ENCODE data around the gene FBXW4. TPM values are rescaled to one million over a fixed set of nuclear protein-coding genes. Genes with fewer than 3 reads are reported as not detected.

Gene FBXW4
- total and polyA plus RNA-seq, 7 experiments from 2014 or later = 6.1 to 105 (median 73.2) TPM

DNA sequence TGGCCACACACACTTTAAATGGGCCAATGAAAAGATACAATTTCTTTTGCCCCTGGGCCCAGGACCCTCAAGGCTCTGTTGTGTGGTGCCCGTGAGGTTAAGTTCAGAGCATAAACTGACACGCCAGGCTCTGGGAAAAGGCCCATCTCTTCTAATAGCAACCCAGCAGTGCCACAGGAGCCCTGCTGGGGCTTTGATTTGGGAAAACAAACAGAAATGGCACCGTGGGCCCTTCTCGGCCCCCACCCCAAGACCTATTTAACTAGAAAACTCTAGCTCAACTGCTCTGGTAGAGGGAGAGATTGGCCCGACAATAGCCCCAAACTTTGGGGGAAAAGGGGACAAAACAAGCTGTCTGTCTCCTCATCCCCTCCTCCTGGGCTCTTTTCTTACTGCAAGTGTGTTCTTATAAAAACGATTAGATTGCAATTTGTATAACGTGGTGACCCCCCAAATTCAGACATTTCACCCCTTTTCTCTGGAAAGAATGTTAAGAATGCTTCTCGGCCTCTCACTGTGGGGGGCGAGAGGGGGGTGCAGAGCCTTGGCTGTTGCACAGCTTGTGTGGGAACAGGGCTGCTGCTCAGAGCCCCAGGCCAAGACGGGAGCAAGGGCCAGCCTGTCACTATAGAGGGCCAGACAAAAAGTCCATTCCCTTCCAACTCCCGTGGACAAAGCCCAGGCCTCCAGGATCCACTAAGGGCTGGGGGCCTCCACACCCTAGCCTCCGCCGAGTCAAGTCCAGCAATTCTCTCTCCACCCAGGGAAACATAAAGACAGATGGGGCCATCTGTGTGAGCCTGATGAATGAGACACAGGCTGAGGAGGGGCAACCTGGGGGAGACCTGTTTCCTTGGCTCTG lies 80.1 kb downstream of the FBXW4 start:
- Histone ChIP-seq H3K27me3 (ENCODE audit: control insufficient read depth in 2 of 2, insufficient read depth in 2 of 2, low read length in 2 of 2) (no peaks in the 10 kb centered on the region), H3K4me1 (ENCODE audit: control insufficient read depth in 2 of 2, insufficient read depth in 2 of 2, low read length in 2 of 2) (no peaks in the 10 kb centered on the region), H3K4me3 (ENCODE audit: low read length) (no peak overlapping the region), H3K9me3 (ENCODE audit: control insufficient read depth in 2 of 3, low read length in 3 of 3) (no peaks in the 10 kb centered on the region), H3K27ac (ENCODE audit: low read depth, low read length) (no peak overlapping the region), H3K36me3 (ENCODE audit: control insufficient read depth in 2 of 3, insufficient read depth in 3 of 3, low read length in 3 of 3) (peaks cover 10 to 80% (median 13%) of the 10 kb centered on the region in 3 experiments)
- Mint-ChIP-seq H3K36me3 (peaks cover 4 to 15% (median 10%) of the 10 kb centered on the region in 5 donors), H3K27me3 (no peaks in the 10 kb centered on the region), H3K4me1 (peaks cover 0 to 12% (median 0%) of the 10 kb centered on the region in 7 donors), H3K27ac (peak overlapping the region in 2 of 9 donors; percentile 17 to 25), H3K4me3 (no peak overlapping the region), H3K9me3 (no peaks in the 10 kb centered on the region)
- CTCF ChIA-PET = no interaction called here
- intact Hi-C loops (cut with micrococcal nuclease) = no loop called here
- ATAC-seq (no peak), DNase-seq (no peak)
- POLR2A ChIA-PET = no interaction called here

GRCh38 chr10:101613646-101614045 lies 81.3 kb downstream of the FBXW4 start:
- DNase-seq = no peak
- no peak overlapping the region for H3K27ac ChIP-seq (ENCODE audit: low read depth, low read length)
- no peak overlapping the region for H3K4me3 ChIP-seq (ENCODE audit: low read length)
- no peaks in the 10 kb centered on the region for H3K9me3 Mint-ChIP-seq
- no peak for ATAC-seq
- H3K4me3 Mint-ChIP-seq = no peak overlapping the region
- intact Hi-C loops (cut with micrococcal nuclease) = no loop called here
- H3K27ac Mint-ChIP-seq = peak overlapping the region in 4 of 9 donors; percentile 33 to 43 (median 41)
- no peaks in the 10 kb centered on the region for H3K27me3 ChIP-seq (ENCODE audit: control insufficient read depth in 2 of 2, insufficient read depth in 2 of 2, low read length in 2 of 2)
- ChIA-PET POLR2A (no interaction called here), CTCF (no interaction called here)
- H3K36me3 ChIP-seq (ENCODE audit: control insufficient read depth in 2 of 3, insufficient read depth in 3 of 3, low read length in 3 of 3) = peaks cover 13 to 80% (median 16%) of the 10 kb centered on the region in 3 experiments
- H3K9me3 ChIP-seq (ENCODE audit: control insufficient read depth in 2 of 3, low read length in 3 of 3) = no peaks in the 10 kb centered on the region
- H3K4me1 Mint-ChIP-seq = peaks cover 0 to 12% (median 0%) of the 10 kb centered on the region in 7 donors
- H3K4me1 ChIP-seq (ENCODE audit: control insufficient read depth in 2 of 2, insufficient read depth in 2 of 2, low read length in 2 of 2) = no peaks in the 10 kb centered on the region
- no peaks in the 10 kb centered on the region for H3K27me3 Mint-ChIP-seq
- H3K36me3 Mint-ChIP-seq = peaks cover 4 to 17% (median 10%) of the 10 kb centered on the region in 5 donors

DNA sequence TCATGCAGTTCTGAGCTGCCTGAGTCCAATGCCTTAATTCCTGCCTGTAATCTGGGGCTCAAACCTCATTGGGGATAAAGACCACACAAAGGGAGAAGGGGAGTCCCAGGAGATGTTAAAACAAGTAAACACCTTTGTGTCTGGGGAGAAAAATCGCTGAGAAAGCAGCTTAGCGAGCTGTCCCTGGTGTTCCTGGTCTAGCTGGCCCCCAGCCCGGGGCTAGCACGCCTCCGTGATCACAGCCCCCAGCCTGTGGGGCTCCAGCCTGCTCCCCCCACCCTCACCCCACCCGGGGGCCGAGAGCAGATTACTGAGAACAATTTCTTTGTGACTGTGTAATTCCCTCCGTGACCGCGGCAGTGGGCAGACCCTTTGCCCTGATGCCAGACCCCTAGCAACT lies 82.1 kb downstream of the FBXW4 start:
- Mint-ChIP-seq H3K27ac (peak overlapping the region in 1 of 9 donors; percentile 15), H3K9me3 (no peaks in the 10 kb centered on the region), H3K4me1 (peaks cover 0 to 8% (median 0%) of the 10 kb centered on the region in 7 donors), H3K27me3 (no peaks in the 10 kb centered on the region), H3K36me3 (peaks cover 0 to 18% (median 9%) of the 10 kb centered on the region in 5 donors), H3K4me3 (no peak overlapping the region)
- ChIA-PET CTCF (no interaction called here), POLR2A (no interaction called here)
- Histone ChIP-seq H3K27ac (ENCODE audit: low read depth, low read length) (no peak overlapping the region), H3K27me3 (ENCODE audit: control insufficient read depth in 2 of 2, insufficient read depth in 2 of 2, low read length in 2 of 2) (no peaks in the 10 kb centered on the region), H3K4me3 (ENCODE audit: low read length) (no peak overlapping the region), H3K4me1 (ENCODE audit: control insufficient read depth in 2 of 2, insufficient read depth in 2 of 2, low read length in 2 of 2) (no peaks in the 10 kb centered on the region), H3K36me3 (ENCODE audit: control insufficient read depth in 2 of 3, insufficient read depth in 3 of 3, low read length in 3 of 3) (peaks cover 13 to 80% (median 18%) of the 10 kb centered on the region in 3 experiments), H3K9me3 (ENCODE audit: control insufficient read depth in 2 of 3, low read length in 3 of 3) (no peaks in the 10 kb centered on the region)
- DNase-seq (no peak), ATAC-seq (no peak)
- intact Hi-C loops (cut with micrococcal nuclease) = no loop called here

GRCh38 chr10:101612086-101612485 lies 82.9 kb downstream of the FBXW4 start:
- Mint-ChIP-seq H3K27me3 (no peaks in the 10 kb centered on the region), H3K27ac (peak overlapping the region in 4 of 9 donors; percentile 56 to 68 (median 66)), H3K36me3 (peaks cover 0 to 14% (median 5%) of the 10 kb centered on the region in 5 donors), H3K4me1 (peaks cover 0 to 8% (median 0%) of the 10 kb centered on the region in 7 donors), H3K9me3 (no peaks in the 10 kb centered on the region), H3K4me3 (no peak overlapping the region)
- ATAC-seq = no peak
- H3K36me3 ChIP-seq (ENCODE audit: control insufficient read depth in 2 of 3, insufficient read depth in 3 of 3, low read length in 3 of 3) = peaks cover 10 to 80% (median 18%) of the 10 kb centered on the region in 3 experiments
- H3K27me3 ChIP-seq (ENCODE audit: control insufficient read depth in 2 of 2, insufficient read depth in 2 of 2, low read length in 2 of 2) = no peaks in the 10 kb centered on the region
- H3K4me1 ChIP-seq (ENCODE audit: control insufficient read depth in 2 of 2, insufficient read depth in 2 of 2, low read length in 2 of 2) = no peaks in the 10 kb centered on the region
- intact Hi-C loops (cut with micrococcal nuclease) = no loop called here
- CTCF ChIA-PET = no interaction called here
- DNase-seq = no peak
- POLR2A ChIA-PET = no interaction called here
- H3K9me3 ChIP-seq (ENCODE audit: control insufficient read depth in 2 of 3, low read length in 3 of 3) = no peaks in the 10 kb centered on the region
- H3K4me3 ChIP-seq (ENCODE audit: low read length) = no peak overlapping the region
- H3K27ac ChIP-seq (ENCODE audit: low read depth, low read length) = no peak overlapping the region

- no peaks in the 10 kb centered on the region for H3K9me3 Mint-ChIP-seq
Measured at GRCh38 chr10:101611096-101611905, 83.7 kb downstream of the FBXW4 start.

DNA sequence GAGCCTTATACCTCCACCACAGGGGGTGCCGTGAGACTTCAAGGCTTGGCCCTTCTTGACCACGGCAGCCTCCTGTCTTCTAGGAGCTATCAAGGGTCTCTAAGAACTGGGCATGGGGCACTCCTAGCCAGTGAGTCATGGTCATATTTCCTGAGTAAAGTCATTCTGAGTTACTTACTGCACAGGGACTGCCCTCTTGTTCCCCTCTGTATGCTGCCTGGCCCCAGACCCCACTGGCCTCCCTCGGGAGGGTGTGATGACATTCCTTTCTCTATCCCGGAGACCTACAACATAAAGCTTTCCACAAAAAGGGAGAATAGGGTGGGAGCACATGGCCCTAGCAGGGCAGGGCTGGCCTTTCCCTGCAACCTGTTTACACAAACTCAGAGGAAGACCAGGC lies 85.5 kb downstream of the FBXW4 start:
- ATAC-seq = no peak
- POLR2A ChIA-PET = no interaction called here
- intact Hi-C loops (cut with micrococcal nuclease) = no loop called here
- Histone ChIP-seq H3K4me3 (ENCODE audit: low read length) (no peak overlapping the region), H3K4me1 (ENCODE audit: control insufficient read depth in 2 of 2, insufficient read depth in 2 of 2, low read length in 2 of 2) (no peaks in the 10 kb centered on the region), H3K36me3 (ENCODE audit: control insufficient read depth in 2 of 3, insufficient read depth in 3 of 3, low read length in 3 of 3) (peaks cover 7 to 75% (median 18%) of the 10 kb centered on the region in 3 experiments), H3K27me3 (ENCODE audit: control insufficient read depth in 2 of 2, insufficient read depth in 2 of 2, low read length in 2 of 2) (no peaks in the 10 kb centered on the region), H3K27ac (ENCODE audit: low read depth, low read length) (no peak overlapping the region), H3K9me3 (ENCODE audit: control insufficient read depth in 2 of 3, low read length in 3 of 3) (no peaks in the 10 kb centered on the region)
- CTCF ChIA-PET = no interaction called here
- Mint-ChIP-seq H3K27ac (peak overlapping the region in 4 of 9 donors; percentile 13 to 57 (median 37)), H3K36me3 (peaks cover 0 to 26% (median 0%) of the 10 kb centered on the region in 5 donors), H3K4me3 (no peak overlapping the region), H3K27me3 (no peaks in the 10 kb centered on the region), H3K9me3 (no peaks in the 10 kb centered on the region), H3K4me1 (peaks cover 0 to 8% (median 0%) of the 10 kb centered on the region in 7 donors)
- no peak for DNase-seq

More at GRCh38 chr10:101611096-101611905, 83.7 kb downstream of the FBXW4 start:
- Mint-ChIP-seq H3K4me1 (peaks cover 0 to 8% (median 0%) of the 10 kb centered on the region in 7 donors), H3K4me3 (no peak overlapping the region), H3K36me3 (peaks cover 0 to 20% (median 2%) of the 10 kb centered on the region in 5 donors), H3K27ac (peak overlapping the region in 8 of 9 donors; percentile 3 to 68 (median 64)), H3K27me3 (no peaks in the 10 kb centered on the region)
- H3K27ac ChIP-seq (ENCODE audit: low read depth, low read length) = no peak overlapping the region
- DNase-seq = no peak
- ChIA-PET CTCF (no interaction called here), POLR2A (no interaction called here)
- H3K9me3 ChIP-seq (ENCODE audit: control insufficient read depth in 2 of 3, low read length in 3 of 3) = no peaks in the 10 kb centered on the region
- ATAC-seq = peak; percentile 36
- no peaks in the 10 kb centered on the region for H3K4me1 ChIP-seq (ENCODE audit: control insufficient read depth in 2 of 2, insufficient read depth in 2 of 2, low read length in 2 of 2)
- intact Hi-C loops (cut with micrococcal nuclease) = no loop called here
- no peaks in the 10 kb centered on the region for H3K27me3 ChIP-seq (ENCODE audit: control insufficient read depth in 2 of 2, insufficient read depth in 2 of 2, low read length in 2 of 2)
- peaks cover 7 to 79% (median 18%) of the 10 kb centered on the region in 3 experiments for H3K36me3 ChIP-seq (ENCODE audit: control insufficient read depth in 2 of 3, insufficient read depth in 3 of 3, low read length in 3 of 3)
- H3K4me3 ChIP-seq (ENCODE audit: low read length) = no peak overlapping the region
